SK-N-MC (cell line): ENCODE measurements around the gene CD1C.

Source experiments
- EZH2 ChIP-seq: fragments of 200-600 bp; sonication (generic); IDR thresholded peaks from one replicate; pipeline ENCODE4 v1.6.1; 2017; ENCODE audit warnings: antibody characterized with exemption
- POLR2AphosphoS5 ChIP-seq: IDR thresholded peaks from 2 replicates; pipeline ENCODE4 v1.6.1; 2012; ENCODE audit warnings: mild to moderate bottlenecking, low read depth, low read length, borderline replicate concordance

DNA sequence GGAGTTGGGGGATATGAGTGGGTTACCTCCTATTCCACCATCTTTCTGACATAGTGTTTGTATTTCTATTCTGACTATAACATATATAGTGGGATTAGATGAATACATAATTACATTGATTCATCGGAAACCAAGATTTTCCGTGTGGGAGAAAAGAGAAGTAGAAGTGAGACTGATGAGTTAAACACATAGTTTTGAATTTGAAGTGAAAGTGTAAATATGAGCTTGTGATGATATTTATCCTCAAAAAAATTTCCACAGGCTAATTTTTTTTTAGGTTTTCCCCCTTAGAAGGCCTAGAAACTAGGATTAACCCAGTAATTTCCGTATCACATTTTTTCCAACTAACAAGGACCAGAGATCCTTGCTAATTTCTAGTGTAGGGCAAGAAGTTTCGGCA lies 34.7 kb downstream of the CD1C start:
- TF ChIP-seq EZH2 (no peak), POLR2AphosphoS5 (no peak)
